B cell (primary cell): ENCODE measurements around the gene HTRA3.

Experiments
- EZH2 ChIP-seq: IDR thresholded peaks from 2 replicates; pipeline ENCODE4 v1.6.1; 2012; ENCODE audit warnings: borderline replicate concordance, low read depth, mild to moderate bottlenecking, moderate library complexity, low read length; ENCODE audit not compliant: insufficient read depth, poor library complexity, severe bottlenecking
- TF ChIP-seq, protein P1 (sequence below): fragments of 200-600 bp; IDR thresholded peaks from one replicate; pipeline ENCODE4 v1.8.0; 2022; ENCODE audit warnings: antibody characterized with exemption, mild to moderate bottlenecking

DNA sequence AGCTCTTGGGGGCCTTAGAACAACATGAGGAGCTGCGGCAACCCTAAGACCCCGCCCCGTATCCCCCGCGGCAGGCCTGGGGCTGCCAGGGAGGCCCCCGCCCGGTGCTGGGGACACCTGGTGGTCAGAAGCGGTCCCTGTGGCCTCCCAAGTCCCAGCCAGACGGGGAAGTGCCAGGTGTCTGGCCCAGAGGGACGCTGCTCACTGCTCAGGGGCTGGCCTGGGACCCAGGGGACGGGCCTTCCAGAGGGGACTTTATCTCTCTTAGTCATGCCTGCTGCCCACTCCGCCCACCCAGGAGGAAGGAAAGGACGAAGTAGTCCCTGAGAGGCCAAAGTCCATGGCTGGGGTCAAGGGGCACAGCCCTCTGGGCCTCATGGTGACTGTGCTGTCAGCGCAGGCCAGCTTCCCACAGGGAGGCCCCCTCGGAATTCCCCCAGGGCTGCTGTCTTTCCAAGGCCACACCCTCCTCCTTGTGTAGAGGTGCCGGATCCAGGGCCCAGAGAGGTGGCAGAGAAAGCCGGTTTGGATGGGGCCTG, 31.0 kb upstream of the HTRA3 start:
- TF ChIP-seq, protein P1, sequence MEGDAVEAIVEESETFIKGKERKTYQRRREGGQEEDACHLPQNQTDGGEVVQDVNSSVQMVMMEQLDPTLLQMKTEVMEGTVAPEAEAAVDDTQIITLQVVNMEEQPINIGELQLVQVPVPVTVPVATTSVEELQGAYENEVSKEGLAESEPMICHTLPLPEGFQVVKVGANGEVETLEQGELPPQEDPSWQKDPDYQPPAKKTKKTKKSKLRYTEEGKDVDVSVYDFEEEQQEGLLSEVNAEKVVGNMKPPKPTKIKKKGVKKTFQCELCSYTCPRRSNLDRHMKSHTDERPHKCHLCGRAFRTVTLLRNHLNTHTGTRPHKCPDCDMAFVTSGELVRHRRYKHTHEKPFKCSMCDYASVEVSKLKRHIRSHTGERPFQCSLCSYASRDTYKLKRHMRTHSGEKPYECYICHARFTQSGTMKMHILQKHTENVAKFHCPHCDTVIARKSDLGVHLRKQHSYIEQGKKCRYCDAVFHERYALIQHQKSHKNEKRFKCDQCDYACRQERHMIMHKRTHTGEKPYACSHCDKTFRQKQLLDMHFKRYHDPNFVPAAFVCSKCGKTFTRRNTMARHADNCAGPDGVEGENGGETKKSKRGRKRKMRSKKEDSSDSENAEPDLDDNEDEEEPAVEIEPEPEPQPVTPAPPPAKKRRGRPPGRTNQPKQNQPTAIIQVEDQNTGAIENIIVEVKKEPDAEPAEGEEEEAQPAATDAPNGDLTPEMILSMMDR = no peak
- no peak for TF ChIP-seq EZH2
